GOT3 (cell line): Measurements from ENCODE around the gene BIRC2.

Source experiments
- DNase-seq: peaks from one replicate; lab custom pipeline; 2025; ENCODE audit warnings: mixed read lengths; lab: John Stamatoyannopoulos, UW

BIRC2 gene

DNA sequence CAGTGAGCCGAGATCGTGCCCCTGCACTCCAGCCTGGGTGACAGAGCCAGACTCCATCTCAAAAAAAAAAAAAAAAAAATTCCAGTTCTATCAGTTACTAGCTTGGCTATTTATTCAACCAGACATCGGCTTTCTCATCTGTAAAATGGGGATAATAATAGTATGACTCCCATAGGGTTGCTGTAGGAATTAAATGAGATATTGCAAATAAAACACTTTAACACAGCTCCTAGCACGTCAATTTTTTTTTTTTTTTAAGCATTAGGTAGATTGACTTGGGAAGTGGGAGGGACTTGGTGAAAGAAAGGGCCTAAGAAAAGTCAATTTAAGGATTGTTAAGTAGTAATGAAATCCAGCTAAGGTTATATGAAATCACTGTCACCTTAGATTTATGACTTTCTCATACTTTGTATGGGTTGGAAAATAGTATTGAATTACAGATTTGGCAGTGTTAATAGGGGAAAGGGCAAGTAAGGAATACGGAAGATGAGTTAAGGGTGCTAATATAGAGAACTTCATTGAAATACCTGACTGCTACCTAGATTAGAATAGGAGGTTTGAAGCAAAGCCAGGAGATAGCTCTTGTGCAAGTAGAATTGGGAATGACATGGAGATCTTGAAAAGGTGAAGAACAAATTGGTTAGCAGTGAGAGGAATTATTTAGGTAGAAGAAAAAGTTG, 28.8 kb downstream of the BIRC2 start:
- no peak for DNase-seq

DNA sequence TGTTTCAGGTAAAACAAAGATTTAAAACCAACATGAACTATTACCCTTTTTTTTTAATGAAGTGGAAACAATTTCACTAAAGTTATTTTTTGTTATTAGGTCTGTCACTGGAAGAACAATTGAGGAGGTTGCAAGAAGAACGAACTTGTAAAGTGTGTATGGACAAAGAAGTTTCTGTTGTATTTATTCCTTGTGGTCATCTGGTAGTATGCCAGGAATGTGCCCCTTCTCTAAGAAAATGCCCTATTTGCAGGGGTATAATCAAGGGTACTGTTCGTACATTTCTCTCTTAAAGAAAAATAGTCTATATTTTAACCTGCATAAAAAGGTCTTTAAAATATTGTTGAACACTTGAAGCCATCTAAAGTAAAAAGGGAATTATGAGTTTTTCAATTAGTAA, 30.9 kb downstream of the BIRC2 start:
- DNase-seq = no peak

DNA sequence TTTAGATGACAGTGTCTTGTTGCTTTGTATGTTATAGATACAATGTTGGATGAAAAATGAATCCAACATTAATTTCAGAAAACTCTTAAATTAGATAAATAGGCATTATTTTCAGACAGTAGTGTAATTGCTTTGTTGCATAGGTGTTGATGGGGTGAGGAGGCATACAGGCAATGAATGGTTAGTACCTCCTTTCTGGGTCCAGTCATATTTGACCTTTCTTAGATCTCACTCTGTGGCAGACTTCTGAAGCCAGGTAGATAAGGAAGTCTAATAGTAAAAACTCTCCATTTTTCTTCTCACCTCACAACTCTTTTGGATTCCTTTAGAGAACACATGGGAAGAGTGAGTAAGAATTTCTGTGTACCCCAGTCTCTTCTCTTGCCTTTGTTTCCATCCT, 31.8 kb downstream of the BIRC2 start:
- no peak for DNase-seq

DNA sequence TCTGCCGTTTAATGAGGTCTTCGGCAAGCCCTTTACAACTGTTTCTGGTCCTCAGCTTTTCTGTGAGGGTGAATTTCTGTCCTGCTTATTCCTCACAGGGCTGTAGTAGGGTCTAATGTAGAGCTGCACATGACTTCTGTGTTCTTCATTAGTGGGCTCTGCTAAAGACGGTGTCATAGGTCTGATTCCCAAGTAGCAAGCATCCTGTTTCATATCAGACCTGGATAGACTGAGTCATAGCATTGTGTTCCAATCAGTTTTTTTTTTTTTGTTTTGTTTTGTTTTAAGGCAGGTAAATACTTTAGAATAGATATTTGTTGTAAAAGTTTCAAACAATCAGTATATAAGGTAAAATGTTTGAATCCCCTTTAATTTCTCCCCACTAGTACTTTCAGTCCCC, 35.4 kb downstream of the BIRC2 start:
- no peak for DNase-seq

DNA sequence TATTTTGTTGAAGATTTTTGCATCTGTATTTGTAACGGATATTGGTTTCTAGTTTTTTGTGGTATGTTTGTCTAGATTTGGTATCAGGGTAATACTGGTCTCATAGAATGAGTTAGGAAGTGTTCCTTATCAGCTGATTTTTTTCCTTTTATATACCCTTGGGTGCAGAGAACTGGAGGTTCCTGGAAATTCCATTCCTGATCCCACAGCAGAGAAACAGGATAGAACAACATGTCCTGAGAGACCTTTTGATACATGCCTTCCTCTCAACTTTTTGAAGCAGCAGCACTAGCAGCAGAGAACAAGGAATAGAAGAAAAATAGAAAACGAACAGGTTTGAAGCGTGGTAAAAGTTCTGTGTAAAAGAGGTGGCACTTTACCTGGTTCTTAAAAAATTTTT, 36.8 kb downstream of the BIRC2 start:
- no peak for DNase-seq

DNA sequence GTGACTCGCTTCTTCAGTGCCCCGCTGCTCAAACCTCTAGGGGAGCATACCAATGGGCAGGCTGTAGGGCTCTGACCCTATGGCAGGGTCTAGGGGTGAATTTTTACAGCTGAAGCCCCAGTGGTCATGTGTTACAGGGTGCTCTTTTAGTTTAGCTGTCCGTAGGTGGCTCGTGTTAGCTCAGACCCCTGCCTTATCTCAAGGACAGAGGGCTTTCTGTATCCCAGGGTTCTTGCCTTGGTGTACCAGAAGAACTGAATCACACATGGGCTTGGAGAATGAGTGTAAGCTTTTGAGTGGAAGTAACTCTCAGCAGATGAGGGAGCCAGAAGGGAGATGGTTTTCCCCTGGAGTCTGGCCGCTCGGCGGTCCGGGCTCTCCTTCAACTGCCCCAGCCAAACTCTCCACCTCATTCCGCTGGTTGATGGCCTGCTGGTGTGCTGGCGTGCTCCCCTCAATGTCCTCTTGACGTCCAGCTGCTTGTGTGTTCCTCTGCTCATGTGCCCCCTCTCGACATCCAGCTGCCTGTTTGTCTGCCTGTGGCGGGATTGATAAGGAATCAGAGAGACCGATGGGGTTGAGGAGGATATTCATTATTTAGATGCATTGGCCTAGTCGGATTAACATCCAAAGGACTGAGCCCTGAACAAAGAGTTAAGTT, 37.5 kb downstream of the BIRC2 start:
- no peak for DNase-seq

DNA sequence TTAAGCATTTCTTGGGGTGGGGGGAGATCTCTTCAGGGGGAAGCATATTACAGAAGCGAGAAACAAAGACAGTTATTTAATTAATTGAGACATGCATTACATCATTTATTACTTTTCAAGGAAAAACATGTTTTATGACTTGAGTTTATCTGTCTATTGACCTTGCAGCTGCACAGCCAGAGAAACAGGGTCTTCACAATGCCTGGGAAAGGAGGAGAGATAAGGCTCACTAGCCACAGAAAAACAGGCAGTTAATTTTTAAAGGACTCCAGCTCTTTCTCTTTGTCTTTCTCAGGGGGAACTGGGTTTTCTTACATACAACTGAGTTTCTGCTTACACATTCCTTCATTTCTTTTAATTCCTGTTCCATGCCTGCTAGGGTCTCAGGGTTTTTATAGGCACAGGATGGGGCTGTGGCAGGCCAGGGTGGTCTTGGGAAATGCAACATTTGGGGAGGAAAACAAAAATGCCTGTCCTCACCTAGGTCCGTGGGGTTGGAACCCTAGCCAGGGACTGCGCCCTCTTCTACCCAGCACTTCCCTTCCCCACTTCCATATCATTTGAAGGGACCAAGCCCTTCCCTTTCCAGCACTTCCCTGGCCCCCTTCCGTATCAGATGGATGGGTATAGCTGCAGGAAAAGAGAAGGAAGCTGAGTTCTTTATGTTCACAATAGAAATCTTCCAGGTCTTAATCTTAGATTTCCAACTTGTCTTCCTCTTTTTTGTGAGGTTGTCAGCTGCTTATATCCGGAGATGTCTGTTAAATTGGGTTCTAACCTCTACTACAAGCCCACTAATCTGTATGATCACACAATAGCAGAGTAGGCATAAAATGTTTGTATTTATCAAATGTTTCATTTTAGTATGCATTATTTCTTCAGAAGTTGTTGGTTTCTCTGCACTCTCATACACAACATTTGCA, 38.3 kb downstream of the BIRC2 start:
- DNase-seq = no peak

DNA sequence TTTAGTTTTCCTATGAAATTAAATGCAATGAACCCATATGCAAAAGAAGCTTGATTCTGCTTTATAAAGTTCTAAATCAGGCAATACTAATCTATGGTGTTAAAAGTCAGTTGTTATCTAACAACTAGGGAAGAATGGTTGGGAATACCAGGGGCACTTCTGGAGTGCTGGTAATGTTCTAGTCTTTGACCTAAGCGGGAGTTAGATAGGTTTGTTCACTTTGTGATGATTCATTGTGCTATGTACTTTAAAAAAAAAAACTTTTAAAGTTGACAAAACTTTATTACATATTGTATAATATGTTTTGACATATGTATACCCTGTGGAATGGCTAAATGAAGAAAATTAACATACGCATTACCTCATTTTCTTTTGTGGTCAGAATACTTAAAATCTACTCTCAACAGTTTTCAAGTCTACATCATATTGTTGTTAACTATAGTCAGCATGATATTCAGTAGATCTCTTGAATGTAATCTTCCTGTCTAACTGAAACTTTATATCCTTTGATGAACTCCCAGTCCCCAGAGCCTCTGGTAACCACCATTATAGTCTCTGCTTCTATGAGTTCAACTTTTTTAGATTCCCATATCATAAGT, 39.2 kb downstream of the BIRC2 start:
- no peak for DNase-seq

DNA sequence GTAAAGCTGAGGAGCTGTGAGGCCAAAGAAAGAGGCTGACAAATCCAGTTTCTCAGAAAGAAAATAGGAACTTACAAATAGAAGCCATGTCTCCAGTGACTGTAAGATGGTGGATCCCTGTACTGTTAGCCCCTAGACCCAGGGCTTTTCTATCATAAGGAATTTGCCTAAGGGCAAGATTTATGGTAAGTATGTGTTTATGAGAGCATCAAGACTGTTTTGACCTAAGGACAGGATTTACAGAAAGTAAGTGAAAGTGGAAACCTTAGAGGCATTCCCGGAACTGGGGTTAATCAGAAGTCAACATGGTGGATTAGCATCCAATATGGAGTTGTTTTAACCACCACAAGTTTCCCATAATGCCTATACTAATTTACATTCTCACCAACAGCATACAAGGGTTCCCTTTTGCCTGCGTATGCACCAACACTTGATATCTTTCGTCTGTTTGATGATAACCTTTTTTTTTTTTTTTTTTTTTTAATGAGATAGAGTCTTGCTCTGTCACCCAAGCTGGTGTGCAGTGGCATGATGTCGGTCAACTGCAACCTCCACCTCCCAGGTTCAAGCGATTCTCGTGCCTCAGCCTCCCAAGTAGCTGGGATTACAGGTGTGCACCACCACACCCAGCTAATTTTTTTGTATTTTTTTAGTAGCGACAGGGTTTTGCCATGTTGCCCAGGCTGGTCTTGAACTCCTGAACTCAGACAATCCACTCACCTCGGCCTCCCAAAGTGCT, 40.2 kb downstream of the BIRC2 start:
- no peak for DNase-seq

DNA sequence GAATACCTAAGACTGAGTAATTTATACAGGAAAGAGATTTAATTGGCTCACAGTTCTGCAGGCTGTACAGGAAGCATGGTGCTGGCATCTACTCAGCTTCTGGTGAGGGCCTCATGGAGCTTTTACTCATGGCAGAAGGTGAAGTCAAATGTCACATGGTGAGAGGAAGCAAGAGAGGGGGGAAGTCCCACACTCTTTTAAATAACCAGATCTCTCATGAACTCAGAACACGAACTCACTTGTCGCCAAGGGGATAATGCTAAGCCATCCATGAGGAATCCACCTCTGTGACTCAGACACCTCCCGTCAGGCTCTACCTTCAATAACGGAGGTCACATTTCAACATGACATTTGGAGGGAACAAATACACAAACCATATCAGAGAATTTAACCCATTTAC, 42.2 kb downstream of the BIRC2 start:
- no peak for DNase-seq

DNA sequence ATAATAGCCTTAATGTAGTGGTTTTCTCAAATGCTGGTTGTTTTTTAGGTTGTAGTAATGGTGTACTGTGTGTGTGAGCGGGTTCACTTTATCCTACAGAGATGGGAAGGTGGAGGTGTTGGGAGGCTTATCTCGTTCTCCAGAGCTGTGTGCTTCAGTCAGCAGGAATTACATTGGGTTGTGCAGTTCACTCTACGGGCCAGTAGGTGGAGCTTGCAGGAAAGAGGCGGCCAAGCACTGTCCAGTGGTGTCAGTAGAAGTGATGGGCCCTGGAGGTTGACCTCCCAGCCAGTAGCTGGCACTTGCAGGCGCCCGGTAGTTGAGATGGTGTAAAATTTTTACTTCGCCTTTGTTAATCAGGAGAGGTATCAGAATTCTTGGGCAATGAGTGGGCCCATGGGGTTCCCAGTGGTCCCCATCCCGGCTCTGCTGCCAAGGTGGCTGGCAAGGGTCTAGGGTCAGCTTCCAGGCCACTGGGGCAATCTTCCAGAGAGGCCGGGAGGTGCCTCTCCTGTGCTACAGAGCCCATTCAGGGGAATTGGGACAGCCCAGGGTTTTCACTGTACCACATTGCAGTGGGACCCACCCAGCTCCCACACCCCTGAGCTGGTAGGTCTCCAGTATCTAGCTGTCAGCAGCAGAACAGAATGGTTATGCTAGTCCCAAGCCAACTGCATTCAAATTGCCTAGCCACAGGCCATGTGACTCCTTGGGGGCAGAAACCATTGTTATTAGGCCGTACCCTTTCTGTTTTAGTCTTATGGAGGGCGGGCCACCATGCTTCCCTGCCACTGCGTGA, 43.9 kb downstream of the BIRC2 start:
- DNase-seq = no peak

DNA sequence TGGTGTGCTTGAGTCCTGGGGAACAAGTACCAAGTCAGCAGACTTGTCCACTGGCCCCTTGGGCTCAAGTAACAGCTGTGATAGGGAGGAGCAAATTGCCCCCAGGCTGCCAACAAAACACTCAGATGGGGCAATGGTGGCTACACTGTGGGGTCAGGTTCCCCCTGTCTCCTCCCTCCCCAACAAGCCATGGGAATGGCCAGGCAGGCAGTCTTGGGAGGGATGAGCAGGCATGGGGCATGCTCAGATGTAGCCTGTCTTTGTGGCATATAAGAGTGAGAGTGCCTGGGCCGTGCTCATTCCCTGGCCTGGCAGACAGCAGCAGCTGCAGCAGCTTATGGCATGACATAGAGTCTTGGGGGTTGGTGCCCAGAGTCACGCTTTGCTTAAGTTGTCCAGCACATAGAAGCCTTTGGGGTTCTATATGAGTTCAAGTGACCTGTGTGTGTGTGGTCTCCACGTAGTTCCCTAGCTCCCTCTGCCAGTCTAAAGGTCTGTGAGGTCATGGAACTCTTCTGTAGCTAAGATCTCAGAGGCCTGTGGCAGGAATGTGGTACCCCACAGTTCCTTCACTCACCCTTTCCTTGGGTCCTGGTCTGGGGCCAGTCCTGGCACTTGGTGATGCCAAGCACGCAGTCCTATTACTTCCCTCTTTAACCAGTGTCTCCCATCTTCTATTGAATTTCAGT, 44.7 kb downstream of the BIRC2 start:
- DNase-seq = no peak

DNA sequence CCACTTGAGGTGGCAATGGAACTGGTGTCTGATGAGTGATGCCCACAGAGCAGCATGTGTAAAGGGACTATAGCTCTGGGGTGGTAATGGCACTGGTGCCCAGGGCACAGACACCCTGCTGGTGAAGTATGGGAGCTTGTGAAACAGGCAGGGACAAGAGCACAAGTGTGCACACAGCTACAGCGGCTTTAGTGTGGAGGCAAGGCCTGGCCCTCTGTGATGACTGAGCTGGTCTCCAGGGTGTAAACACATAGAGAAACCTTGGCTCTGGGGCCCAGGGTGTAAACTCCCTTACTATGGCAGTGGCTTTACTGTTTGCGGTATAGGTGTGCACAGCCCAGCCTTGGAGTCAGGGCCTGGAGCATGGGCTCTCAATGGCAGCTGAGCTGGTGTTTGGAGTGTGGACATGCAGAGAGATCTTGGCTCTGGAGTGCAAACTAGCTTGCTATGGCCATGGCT, 46.3 kb downstream of the BIRC2 start:
- DNase-seq = no peak

DNA sequence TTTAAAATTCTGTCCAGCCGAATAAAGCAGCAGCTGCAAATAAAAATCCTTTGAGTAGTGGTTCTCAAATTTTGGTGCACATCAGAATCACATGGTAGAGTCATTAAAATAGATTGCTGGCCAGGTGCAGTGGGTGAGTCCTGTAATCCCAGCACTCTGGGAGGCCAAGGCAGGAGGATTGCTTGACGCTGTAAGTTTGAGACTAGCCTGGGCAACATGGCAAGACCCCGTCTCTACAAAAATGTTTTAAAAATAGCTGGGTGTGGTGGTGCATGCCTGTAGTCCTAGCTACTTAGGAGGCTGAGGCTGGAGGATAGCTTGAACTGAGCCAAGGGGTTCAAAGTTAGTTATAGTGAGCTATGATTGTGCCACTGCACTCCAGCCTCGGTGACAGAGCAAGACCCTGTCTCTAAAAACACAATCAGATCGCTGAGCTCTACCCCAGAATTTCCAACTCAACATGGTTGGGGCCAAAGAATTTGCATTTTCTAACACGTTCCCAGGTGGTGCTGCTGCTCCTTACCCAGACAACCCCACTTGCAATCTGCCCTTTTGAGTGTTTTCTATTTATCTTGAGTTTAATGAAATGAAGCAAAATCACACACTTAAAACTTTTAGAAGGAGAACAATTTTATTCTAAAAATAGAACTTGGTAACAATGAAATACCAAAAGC, 48.8 kb downstream of the BIRC2 start:
- DNase-seq = no peak

DNA sequence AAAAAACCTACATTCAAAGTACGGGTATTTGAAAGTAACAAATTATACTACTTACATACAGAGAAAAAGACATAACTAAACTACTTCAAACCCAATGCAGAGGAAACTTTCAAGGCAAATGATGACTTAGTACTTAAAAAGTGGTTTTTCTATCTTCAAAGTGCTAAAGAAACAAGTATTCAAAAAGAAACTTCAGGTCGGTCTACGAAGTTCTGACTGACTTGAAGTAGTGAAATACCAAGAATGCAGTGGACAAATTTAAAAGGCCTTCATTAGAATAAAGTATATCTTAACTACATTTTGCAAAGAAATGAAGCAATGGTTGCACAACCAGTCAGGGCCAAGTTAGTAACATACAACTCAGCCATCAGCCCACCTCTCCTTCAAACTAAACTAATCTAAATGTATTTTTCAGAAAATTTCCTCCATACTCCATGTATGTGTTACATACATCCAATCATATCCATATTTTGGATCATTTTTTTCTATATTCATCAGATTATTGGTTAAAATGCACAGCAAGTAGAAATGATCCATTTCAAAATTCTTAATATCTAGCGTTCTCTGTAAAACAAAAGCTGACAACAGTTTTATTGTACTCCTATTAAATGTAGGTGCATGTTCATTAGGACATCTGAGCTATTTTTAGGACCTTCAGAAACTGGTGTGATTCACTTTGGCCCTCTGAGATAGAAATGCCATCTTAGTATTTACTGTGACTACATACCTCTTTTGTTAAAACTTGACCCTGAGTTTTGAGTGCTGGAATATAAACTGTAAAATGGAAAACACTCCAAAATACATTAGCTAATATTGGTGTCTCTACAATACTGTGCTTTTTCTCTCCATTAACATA, 49.9 kb downstream of the BIRC2 start:
- no peak for DNase-seq

DNA sequence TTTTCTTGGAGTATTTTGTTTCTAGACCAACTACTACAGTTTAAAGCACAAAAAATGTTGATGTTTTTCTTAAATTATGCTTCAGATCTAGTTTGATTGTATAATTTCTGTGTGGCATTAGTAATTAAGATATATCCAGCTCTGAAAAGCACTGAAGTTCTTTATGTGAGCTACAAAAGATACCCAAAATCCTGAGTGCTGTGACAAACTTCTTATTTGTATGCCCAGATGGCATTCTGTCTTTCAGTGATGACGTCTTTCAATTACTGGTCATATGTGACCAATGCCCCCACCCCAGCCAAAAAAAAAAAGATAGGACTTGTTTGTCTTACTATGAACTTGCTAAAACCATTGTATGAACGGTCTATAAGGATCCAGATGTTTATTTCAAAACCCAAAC, 51.3 kb downstream of the BIRC2 start:
- DNase-seq = no peak

DNA sequence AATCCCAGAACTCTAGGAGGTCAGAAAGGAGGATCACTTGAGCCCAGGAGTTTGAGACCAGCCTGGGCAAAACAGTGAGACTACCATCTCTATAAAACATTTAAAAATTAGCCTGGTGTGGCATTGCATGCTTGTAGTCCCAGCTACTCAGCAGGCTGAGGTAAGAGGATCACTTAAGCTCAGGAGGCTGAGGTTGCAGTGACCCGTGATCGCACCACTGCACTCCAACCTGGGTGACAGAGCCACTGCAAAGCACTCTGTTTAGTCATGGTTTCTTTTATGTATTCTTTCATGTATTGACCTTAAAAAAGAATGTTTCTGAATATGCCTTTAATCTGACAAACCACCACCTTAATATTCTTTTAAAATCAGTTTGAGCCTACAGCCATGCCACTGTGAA, 52.2 kb downstream of the BIRC2 start:
- no peak for DNase-seq

DNA sequence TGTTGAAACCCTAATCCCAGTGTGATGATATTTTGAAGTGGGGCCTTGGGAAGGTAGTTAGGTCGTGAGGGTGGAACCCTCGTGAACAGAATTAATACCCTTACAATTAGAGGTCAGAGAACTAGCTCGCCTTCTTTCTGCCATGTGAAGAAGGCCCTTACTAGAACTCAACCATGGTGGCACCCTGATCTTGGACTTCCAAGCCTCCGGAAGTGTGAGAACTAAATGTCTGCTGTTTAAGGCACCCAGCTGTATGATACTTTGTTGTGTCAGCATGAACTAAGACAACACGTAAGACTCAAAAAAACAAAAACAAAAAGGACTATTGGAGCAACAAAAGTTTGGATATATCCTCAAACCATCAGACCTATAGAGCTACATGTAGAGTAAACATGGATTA, 53.6 kb downstream of the BIRC2 start:
- DNase-seq = no peak

DNA sequence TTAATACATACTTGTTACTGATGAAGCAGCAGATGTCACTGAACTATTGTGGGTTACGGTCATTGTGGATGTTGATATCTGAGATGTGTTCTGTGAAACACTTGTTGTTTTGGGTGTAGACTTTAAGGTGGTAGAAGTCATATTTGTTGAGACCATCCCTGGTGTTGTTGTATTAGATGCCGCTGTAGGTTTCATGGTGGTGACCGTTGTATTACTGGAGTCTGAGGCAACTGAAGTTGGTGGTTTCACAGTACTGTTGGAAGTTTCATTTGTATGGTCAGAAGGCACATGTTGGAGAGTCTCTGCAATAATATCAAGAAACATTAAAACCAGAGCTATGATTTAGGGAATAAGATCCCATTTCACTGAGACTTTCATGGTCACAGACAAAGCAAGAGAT, 54.9 kb downstream of the BIRC2 start:
- no peak for DNase-seq
